GM12874 (cell line): ENCODE results near the gene TECTB.

ENCODE experiments used
- TF ChIP-seq, protein P1 (sequence below): IDR thresholded peaks from 2 replicates; pipeline ENCODE4 v1.5.1; 2011; ENCODE audit warnings: low read depth, mild to moderate bottlenecking, control low read depth, low read length, moderate library complexity; ENCODE audit not compliant: insufficient read depth

The TECTB gene

DNA sequence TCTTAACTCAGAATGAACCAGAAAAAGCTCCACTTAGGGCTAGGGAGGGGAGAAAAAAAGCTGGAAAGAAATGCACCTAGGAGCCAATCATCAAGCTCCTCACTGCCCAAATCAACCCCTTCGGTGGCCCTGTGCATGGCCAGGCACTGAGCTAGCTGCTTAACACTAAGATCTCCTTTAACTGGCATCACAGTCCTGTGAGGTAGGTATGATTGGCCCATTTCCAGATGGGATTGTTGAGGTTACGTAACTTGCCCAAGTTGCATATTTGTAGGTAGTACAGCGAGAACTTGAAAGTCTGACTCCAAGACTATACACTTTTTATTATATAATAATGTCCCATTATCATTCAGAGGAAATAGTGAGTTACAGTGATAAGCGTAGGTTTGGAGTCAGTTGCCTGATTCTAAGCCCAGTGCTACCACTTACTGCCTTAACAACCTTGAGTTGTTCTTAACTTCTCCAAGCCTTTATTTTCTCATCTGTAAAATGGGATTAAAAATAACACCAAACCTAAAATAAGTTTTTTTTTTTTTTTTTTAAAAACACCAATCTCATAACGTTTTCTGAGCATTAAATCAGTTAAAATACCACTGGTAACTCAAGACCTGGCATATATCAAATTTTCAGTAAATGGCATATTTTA is 53.5 kb downstream of the TECTB start:
- TF ChIP-seq, protein P1, sequence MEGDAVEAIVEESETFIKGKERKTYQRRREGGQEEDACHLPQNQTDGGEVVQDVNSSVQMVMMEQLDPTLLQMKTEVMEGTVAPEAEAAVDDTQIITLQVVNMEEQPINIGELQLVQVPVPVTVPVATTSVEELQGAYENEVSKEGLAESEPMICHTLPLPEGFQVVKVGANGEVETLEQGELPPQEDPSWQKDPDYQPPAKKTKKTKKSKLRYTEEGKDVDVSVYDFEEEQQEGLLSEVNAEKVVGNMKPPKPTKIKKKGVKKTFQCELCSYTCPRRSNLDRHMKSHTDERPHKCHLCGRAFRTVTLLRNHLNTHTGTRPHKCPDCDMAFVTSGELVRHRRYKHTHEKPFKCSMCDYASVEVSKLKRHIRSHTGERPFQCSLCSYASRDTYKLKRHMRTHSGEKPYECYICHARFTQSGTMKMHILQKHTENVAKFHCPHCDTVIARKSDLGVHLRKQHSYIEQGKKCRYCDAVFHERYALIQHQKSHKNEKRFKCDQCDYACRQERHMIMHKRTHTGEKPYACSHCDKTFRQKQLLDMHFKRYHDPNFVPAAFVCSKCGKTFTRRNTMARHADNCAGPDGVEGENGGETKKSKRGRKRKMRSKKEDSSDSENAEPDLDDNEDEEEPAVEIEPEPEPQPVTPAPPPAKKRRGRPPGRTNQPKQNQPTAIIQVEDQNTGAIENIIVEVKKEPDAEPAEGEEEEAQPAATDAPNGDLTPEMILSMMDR = no peak

DNA sequence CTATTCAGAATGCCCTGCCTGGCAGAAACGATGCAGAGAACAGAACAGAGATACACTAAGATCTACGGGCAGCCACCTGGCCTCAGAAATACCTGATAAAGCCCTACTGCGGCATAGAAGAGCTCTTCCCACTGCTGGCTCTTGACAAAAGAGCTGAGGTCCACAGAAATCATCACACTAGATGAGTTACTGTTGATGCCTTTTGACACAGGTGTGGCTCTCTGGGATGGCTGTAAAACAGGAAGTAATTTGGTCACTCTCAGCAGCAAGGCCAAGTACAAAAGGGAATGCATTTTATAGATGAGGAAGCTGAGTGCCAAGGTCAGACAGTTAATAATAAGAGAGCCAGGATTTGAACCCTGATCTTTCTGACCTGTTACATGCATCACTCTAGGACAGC is 55.8 kb downstream of the TECTB start:
- TF ChIP-seq, protein P1 = no peak

DNA sequence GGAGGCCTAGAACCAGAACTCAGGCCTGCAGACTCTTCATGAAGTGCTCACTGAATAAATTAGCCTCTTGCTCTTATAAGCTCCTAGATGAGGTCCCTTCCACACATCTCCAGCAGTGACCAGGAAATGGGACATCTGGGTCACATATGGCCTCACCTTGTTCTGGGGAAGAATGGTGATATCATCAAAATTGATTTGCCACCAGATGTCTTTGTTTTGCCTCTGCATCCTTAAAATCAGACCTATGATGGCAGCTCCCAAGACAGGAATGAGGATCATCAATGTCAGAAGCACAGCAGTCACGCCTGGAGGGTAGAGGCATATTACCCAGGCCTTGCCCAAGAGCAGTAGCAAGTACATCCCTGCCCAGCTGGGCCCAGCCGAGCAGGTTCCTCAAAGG is 57.4 kb downstream of the TECTB start:
- TF ChIP-seq, protein P1 = no peak

DNA sequence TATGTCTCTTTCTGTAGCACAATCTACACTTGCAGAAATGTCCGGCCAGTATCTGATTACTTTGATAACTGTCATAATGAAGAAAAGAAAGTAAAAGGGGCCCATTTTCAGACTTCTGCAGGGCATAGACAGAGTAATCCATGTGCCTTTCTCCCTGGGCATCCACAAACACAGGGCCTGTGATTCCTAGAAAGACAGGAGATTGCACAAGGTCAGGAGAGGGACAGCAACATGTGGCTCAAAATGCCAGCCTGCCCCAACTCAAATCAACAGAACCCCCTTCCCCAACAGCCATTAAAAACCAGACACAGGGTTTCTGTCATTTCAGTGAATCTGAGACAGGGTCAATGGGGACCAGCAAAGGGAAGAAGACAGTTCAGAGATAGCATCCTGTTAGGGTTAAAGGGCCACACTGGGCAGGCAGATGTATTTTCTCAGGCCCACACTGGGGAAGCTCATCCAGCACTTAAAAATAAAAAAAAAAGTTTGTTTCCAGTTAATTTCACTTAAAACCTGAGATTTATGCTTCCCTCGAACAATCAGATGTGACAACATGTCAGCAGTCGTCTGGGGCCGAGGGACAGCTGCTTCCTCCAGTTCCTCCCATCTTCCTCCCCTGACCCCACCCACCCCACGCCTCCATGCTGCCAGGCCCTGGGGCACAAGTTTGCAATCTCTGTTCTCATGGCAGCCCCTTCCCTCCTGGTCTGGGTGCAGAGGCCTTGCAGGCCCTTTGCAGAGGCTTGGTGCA is 60.0 kb downstream of the TECTB start:
- TF ChIP-seq, protein P1 = no peak

DNA sequence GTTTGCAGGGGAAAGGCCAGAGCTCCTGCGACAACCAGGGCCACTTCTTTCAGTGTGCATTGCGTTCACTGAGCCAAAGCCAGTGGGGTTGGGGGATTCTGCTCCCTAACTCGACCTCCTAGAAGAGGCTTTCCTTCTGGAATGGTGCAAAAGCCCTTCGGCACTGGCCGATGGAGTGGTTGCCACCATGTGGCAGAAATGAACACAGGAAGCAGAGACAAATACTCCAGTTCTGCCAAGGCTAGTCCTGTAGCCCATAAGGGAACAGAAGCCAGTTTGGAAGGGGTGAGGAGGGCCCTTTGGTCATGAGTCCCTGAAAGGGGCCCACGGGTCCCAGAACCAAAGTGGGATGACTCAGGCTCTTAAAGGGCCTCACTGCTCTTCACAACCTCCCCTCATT is 61.1 kb downstream of the TECTB start:
- TF ChIP-seq, protein P1 = no peak

DNA sequence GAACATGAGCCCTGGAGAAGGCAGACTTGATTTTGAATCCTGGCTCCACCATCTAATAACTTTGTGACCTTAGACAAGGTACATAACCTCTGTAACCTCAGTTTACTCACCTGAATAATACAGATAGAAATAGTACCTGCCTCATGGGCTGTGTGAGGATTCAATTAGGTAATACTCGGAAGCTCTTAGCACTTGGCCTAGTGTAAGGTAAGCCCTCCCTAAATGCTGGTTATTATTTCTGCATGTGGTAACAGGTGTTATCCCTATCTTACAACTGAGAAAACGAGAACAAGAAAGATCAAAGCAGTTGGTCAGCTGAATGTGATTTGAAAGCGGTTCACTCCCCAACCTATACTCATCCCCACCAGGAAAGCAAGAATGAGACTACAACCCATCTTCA is 62.0 kb downstream of the TECTB start:
- TF ChIP-seq, protein P1 = no peak

DNA sequence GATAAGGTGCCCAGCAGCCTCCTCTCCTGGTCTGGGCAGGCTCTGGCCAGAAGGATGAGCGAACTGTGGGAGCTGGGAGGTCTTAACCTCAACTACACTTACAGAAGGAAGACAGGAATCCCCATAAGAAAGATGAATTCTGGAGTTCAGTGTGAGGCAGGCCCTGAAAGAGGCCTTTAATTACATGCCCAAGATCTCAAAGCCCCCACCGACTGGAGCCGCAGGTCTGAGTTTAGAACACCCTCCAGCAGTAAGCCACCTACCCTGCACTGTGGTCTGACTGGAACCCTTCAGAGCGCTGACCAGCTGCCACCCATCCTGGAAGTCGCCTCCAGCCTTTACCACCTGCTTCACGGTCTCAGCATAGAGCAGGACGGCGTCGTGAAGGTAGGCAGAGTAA is 62.5 kb downstream of the TECTB start:
- TF ChIP-seq, protein P1 = no peak
